ENCODE results near the gene CSPG4. TPM values are rescaled to one million over a fixed set of nuclear protein-coding genes. Genes with fewer than 3 reads are reported as not detected.
"Not testable (repeated sequence)": the region's sequence is repeated elsewhere in the genome, so short reads cannot be mapped to it uniquely, and the experiment has no call there.

Gene CSPG4
- total RNA-seq, 1 donor from 2014 or later, result 0.79 TPM

DNA sequence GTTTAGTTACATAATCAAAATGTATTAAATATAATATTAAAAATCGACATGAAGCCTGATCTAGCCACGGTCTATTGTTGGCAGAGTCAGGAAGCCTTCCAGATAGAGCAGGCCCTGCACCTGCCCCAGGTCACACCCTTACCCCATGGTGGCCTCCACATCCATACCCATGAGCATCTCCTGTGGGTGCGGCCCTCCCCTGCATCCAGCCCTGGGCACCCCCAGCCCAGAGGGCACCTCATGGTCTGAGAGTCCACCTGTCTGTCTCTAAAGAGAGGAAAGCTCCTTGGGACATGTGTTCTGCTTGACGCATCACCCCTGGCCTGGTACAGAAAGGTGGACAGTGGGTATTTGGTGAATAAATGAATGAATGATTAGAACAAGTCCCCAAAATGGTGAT lies 37.2 kb upstream of the CSPG4 start:
- DNase-seq (ENCODE audit: low read depth) (no peak), FAIRE-seq (no peak)
- TF ChIP-seq CTCF (IDR thresholded peaks at IDR 0.05; ENCODE audit: insufficient read depth, low read length, severe bottlenecking), result no peak
- Histone ChIP-seq H3K4me3 (ENCODE audit: low read depth, low read length) (no peak overlapping the region), H3K36me3 (ENCODE audit: control insufficient read depth, insufficient read depth, low read length) (no peaks in the 10 kb centered on the region), H3K27me3 (ENCODE audit: control insufficient read depth, insufficient read depth, low read length) (no peaks in the 10 kb centered on the region)

DNA sequence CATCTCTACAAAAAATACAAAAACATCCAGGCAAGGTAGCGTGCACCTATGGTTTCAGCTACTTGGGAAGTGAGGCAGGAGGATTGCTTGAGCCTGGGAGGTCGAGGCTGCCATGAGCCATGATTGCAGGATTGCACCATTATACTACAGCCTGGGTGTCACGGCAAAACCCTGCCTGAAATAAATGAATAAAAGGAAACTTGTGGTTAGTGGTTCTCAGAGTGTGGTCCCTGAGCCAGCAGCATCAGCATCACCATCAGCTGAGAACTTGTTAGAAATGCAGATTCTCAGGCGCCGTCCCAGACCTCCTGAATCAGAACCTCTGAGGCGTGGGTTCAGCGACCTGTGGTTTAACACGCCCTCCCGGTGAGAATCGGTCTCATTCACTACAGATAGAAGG lies 36.2 kb upstream of the CSPG4 start:
- not testable (repeated sequence) for H3K4me3 ChIP-seq (ENCODE audit: low read depth, low read length); H3K36me3 ChIP-seq (ENCODE audit: control insufficient read depth, insufficient read depth, low read length); FAIRE-seq; DNase-seq (ENCODE audit: low read depth); H3K27me3 ChIP-seq (ENCODE audit: control insufficient read depth, insufficient read depth, low read length)

DNA sequence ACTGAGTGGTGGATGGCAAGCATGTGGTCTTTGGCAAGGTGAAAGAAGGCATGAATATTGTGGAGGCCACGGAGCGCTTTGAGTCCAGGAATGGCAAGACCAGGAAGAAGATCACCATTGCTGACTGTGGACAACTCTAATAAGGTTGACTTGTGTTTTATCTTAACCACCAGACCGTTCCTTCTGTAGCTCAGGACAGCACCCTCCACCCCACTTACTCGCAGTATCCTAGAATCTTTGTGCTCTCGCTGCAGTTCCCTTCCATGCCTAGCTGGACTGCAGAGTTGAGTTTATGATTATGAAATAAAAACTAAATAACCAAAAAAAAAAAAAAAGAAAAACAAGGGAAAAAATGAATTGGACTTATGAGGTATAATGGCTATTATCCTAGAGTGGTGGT lies 34.5 kb upstream of the CSPG4 start:
- FAIRE-seq; DNase-seq (ENCODE audit: low read depth); H3K4me3 ChIP-seq (ENCODE audit: low read depth, low read length): not testable (repeated sequence)

DNA sequence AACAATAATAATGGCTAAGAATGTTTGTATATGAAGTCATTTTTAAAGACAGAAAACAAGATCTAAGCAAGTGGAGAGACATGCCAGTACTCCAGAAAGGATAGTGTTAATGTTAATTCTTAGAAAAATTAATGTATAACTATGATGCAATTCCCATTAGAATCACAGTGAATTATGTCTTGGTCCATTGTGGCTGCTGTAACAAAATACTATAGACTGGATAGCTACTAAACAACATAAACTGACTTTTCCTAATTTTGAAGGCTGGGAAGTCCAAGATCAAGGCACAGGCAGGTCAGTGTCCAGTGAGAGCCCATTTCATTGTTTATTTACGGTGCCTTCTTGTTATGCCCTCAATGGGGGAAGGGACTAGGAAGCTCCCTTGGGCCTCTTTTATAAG lies 32.7 kb upstream of the CSPG4 start:
- Histone ChIP-seq H3K27me3 (ENCODE audit: control insufficient read depth, insufficient read depth, low read length) (no peaks in the 10 kb centered on the region), H3K36me3 (ENCODE audit: control insufficient read depth, insufficient read depth, low read length) (no peaks in the 10 kb centered on the region), H3K4me3 (ENCODE audit: low read depth, low read length) (no peak overlapping the region)
- no peak for DNase-seq (ENCODE audit: low read depth)
- no peak for TF ChIP-seq CTCF (IDR thresholded peaks at IDR 0.05; ENCODE audit: insufficient read depth, low read length, severe bottlenecking)
- no peak for FAIRE-seq

More for the DNA sequence above, 34.5 kb upstream of the CSPG4 start:
- not testable (repeated sequence) for H3K27me3 ChIP-seq (ENCODE audit: control insufficient read depth, insufficient read depth, low read length); H3K36me3 ChIP-seq (ENCODE audit: control insufficient read depth, insufficient read depth, low read length)

GRCh38 chr15:75742346-75742745 lies 29.7 kb upstream of the CSPG4 start:
- H3K36me3 ChIP-seq (ENCODE audit: control insufficient read depth, insufficient read depth, low read length); H3K4me3 ChIP-seq (ENCODE audit: low read depth, low read length); H3K27me3 ChIP-seq (ENCODE audit: control insufficient read depth, insufficient read depth, low read length); FAIRE-seq; DNase-seq (ENCODE audit: low read depth): not testable (repeated sequence)

- Histone ChIP-seq H3K4me3 (ENCODE audit: low read depth, low read length) (no peak overlapping the region), H3K36me3 (ENCODE audit: control insufficient read depth, insufficient read depth, low read length) (no peaks in the 10 kb centered on the region), H3K27me3 (ENCODE audit: control insufficient read depth, insufficient read depth, low read length) (no peaks in the 10 kb centered on the region)
- FAIRE-seq (no peak), DNase-seq (ENCODE audit: low read depth) (no peak)
- no peak for TF ChIP-seq CTCF (IDR thresholded peaks at IDR 0.05; ENCODE audit: insufficient read depth, low read length, severe bottlenecking)
Measured at GRCh38 chr15:75739791-75740190, 27.1 kb upstream of the CSPG4 start.

DNA sequence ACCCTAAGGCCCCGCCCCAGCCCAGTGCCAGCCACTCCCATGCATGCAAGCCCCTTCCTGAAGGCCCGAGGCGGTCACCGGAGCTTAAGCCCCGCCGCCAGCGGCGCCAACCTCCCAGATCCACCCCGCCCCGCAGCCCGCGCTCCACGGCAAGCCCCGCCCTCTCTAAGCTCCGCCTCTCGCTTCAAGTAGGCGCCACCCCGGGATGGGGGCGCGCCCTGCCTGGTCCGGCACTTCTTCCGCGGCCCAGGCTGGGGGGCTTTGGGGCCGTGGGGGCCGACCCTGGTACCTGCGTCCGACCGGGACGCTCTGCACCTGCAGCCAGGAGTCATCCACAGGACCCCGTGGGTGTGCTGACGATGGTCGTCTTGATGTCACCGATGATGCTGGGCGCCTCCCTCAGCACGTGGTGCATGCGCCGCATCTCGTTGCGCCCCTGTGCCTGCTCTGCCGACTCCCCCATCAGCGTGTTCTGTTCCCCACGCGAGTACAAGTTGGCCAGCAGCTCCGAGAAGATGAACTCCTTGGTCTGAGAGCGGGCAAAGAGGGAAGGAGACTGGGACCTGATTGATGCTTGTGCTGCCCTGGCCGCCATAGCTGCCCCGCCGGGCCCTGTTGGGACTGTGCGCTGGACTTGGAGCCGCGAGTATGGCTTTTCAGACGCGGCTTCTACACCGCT lies 26.1 kb upstream of the CSPG4 start:
- no peaks in the 10 kb centered on the region for H3K27me3 ChIP-seq (ENCODE audit: control insufficient read depth, insufficient read depth, low read length)
- TF ChIP-seq CTCF (IDR thresholded peaks at IDR 0.05; ENCODE audit: insufficient read depth, low read length, severe bottlenecking), result no peak
- peak overlapping the region; percentile 73 for H3K4me3 ChIP-seq (ENCODE audit: low read depth, low read length)
- FAIRE-seq, result no peak
- peak; percentile 77 for DNase-seq (ENCODE audit: low read depth)
- H3K36me3 ChIP-seq (ENCODE audit: control insufficient read depth, insufficient read depth, low read length), result no peaks in the 10 kb centered on the region

Data from bronchial epithelial cell (primary cell).